ENCODE data around the gene SPOP.
"Not testable (repeated sequence)": the region's sequence is repeated elsewhere in the genome, so short reads cannot be mapped to it uniquely, and the experiment has no call there.

The SPOP gene

GRCh38 chr17:49570540-49571242, 107.2 kb downstream of the SPOP start:
- DNase-seq, result no peak

- DNase-seq, result not testable (repeated sequence)
Observed at GRCh38 chr17:49568695-49569047, 109.2 kb downstream of the SPOP start.

GRCh38 chr17:49567871-49568694, 109.8 kb downstream of the SPOP start:
- peak; percentile 68 for DNase-seq

- no peak for DNase-seq
Observed at GRCh38 chr17:49567104-49567521, 110.8 kb downstream of the SPOP start.

- DNase-seq, result no peak
Observed at GRCh38 chr17:49566668-49567071, 111.2 kb downstream of the SPOP start.

GRCh38 chr17:49565948-49566491, 111.9 kb downstream of the SPOP start:
- DNase-seq, result no peak

- no peak for DNase-seq
Observed at GRCh38 chr17:49564638-49565037, 113.3 kb downstream of the SPOP start.

- DNase-seq, result peak; percentile 27
Observed at GRCh38 chr17:49557312-49558024, 120.4 kb downstream of the SPOP start.

- DNase-seq, result peak; percentile 63
Observed at GRCh38 chr17:49556223-49556943, 121.5 kb downstream of the SPOP start.

- DNase-seq, result no peak
Observed at GRCh38 chr17:49555495-49556222, 122.2 kb downstream of the SPOP start.

- no peak for DNase-seq
Observed at GRCh38 chr17:49554694-49555494, 123.0 kb downstream of the SPOP start.

- DNase-seq, result no peak
Observed at GRCh38 chr17:49553676-49554335, 124.1 kb downstream of the SPOP start.

- no peak for DNase-seq
Observed at GRCh38 chr17:49552070-49552751, 125.7 kb downstream of the SPOP start.

- no peak for DNase-seq
Observed at GRCh38 chr17:49551221-49552069, 126.5 kb downstream of the SPOP start.

GRCh38 chr17:49550764-49551163, 127.1 kb downstream of the SPOP start:
- not testable (repeated sequence) for DNase-seq

GRCh38 chr17:49549691-49550678, 127.9 kb downstream of the SPOP start:
- DNase-seq, result no peak

GRCh38 chr17:49549311-49549605, 128.6 kb downstream of the SPOP start:
- DNase-seq, result no peak
